ENCODE data around the gene CCL7. TPM values are rescaled to one million over a fixed set of nuclear protein-coding genes. Genes with fewer than 3 reads are reported as not detected.

CCL7 gene
- total RNA-seq, 5 donors from 2014 or later (not counting 1 experiment from before 2014, with no cell fraction given) = not detected

DNA sequence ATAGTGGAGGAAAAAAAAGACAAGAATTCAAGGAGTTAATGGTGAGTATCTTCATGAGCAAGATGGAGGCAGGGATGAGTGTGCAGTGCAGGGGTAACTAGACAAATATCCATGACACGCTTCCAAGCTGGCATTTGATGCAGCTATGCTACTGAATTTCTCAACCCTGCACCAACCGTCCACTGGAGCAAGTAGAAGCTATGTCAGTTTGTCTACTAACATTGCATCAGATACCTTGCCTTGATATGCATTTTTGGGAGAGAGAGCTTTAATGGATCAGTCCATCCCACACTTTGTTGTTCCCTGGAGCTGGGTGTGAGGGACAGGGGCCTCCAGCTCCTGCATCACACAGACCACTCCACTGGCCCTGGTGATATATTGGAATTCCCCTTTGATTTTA lies 32.0 kb downstream of the CCL7 start:
- ChIA-PET CTCF (no interaction called here), POLR2A (no interaction called here)
- no peaks in the 10 kb centered on the region for H3K4me1 ChIP-seq (ENCODE audit: control insufficient read depth in 1 of 2, extremely low read depth in 1 of 2, insufficient read depth in 2 of 2, low read length in 2 of 2)
- H3K4me1 Mint-ChIP-seq = peaks cover 0 to 2% (median 0%) of the 10 kb centered on the region in 3 donors
- no peak for ATAC-seq (replicated peaks in 1 of 4)
- H3K4me3 ChIP-seq (ENCODE audit: control insufficient read depth in 1 of 2, extremely low read depth in 1 of 2, low read length in 1 of 2) = no peak overlapping the region
- no peak overlapping the region for H3K27ac Mint-ChIP-seq
- H3K27me3 ChIP-seq (replicated peaks in 1 of 2; ENCODE audit: control insufficient read depth in 2 of 2, extremely low read depth in 1 of 2, insufficient read depth in 2 of 2, low read length in 1 of 2) = peaks cover 0 to 5% of the 10 kb centered on the region in 2 experiments
- no peak for DNase-seq
- peaks cover 0 to 4% (median 0%) of the 10 kb centered on the region in 3 donors for H3K9me3 Mint-ChIP-seq
- no peaks in the 10 kb centered on the region for H3K9me3 ChIP-seq
- peaks cover 20 to 35% of the 10 kb centered on the region in 2 donors for H3K27me3 Mint-ChIP-seq
- no peaks in the 10 kb centered on the region for H3K36me3 Mint-ChIP-seq
- no peak overlapping the region for H3K27ac ChIP-seq (ENCODE audit: low read length)
- 80% methylated on average over 1 of the region's 2 CpGs for WGBS (ENCODE audit: insufficient coverage)
- H3K36me3 ChIP-seq (ENCODE audit: control insufficient read depth in 2 of 2, extremely low read depth in 1 of 2, insufficient read depth in 1 of 2, low read length in 1 of 2) = no peaks in the 10 kb centered on the region
- no peak overlapping the region for H3K4me3 Mint-ChIP-seq

DNA sequence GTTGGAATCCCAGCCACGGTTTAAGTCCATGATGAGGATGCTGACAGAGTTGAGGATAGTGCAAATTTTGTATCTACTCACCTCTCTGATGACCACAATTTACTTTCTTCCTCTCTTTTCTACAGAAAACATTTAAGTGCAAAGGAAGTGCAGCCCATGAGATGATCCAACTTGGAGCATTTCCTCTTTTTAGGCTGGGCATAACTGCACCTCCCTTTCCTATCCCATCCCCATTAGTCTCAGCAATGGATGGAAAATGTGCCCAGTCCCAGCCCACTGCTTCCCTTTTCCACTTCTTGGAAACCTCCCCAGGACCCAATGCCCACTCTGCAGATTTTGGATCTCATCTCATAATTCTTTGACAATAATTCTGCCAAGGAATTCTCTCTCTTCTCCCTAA lies 32.6 kb downstream of the CCL7 start:
- Histone ChIP-seq H3K36me3 (ENCODE audit: control insufficient read depth in 2 of 2, extremely low read depth in 1 of 2, insufficient read depth in 1 of 2, low read length in 1 of 2) (no peaks in the 10 kb centered on the region), H3K4me1 (ENCODE audit: control insufficient read depth in 1 of 2, extremely low read depth in 1 of 2, insufficient read depth in 2 of 2, low read length in 2 of 2) (no peaks in the 10 kb centered on the region), H3K27ac (ENCODE audit: low read length) (no peak overlapping the region), H3K4me3 (ENCODE audit: control insufficient read depth in 1 of 2, extremely low read depth in 1 of 2, low read length in 1 of 2) (no peak overlapping the region), H3K9me3 (no peaks in the 10 kb centered on the region), H3K27me3 (replicated peaks in 1 of 2; ENCODE audit: control insufficient read depth in 2 of 2, extremely low read depth in 1 of 2, insufficient read depth in 2 of 2, low read length in 1 of 2) (peaks cover 0 to 5% of the 10 kb centered on the region in 2 experiments)
- Mint-ChIP-seq H3K27ac (no peak overlapping the region), H3K27me3 (peaks cover 22 to 36% of the 10 kb centered on the region in 2 donors), H3K36me3 (no peaks in the 10 kb centered on the region), H3K4me1 (peaks cover 0 to 2% (median 0%) of the 10 kb centered on the region in 3 donors), H3K9me3 (peaks cover 0 to 4% (median 0%) of the 10 kb centered on the region in 3 donors), H3K4me3 (no peak overlapping the region)
- CTCF ChIA-PET = no interaction called here
- no CpG with 5 or more reads among the region's 1 CpG for WGBS (ENCODE audit: insufficient coverage)
- POLR2A ChIA-PET = no interaction called here
- ATAC-seq (replicated peaks in 1 of 4) (no peak), DNase-seq (no peak)

DNA sequence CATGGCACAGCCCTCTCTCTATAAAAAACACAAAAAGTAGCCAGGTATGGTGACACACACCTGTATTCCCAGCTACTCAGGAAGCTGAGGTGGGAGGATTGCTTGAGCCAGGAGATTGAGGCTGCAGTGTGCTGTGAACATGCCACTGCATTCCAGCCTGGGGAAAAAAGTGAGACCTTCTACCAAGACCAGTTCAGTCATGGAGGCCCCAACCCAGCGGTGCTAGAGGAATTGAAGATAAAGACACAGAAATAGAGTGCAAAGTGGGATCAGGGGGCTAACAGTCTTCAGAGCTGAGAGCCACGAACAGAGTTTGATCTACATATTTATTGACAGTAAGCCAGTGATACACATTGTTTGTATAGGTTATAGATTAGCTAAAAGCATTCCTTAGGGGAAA lies 33.6 kb downstream of the CCL7 start:
- ChIA-PET CTCF (no interaction called here), POLR2A (no interaction called here)
- peaks cover 0 to under 1% (median 0%) of the 10 kb centered on the region in 3 donors for H3K9me3 Mint-ChIP-seq
- H3K36me3 ChIP-seq (ENCODE audit: control insufficient read depth in 2 of 2, extremely low read depth in 1 of 2, insufficient read depth in 1 of 2, low read length in 1 of 2) = no peaks in the 10 kb centered on the region
- DNase-seq (no peak), ATAC-seq (replicated peaks in 1 of 4) (no peak)
- H3K4me1 ChIP-seq (ENCODE audit: control insufficient read depth in 1 of 2, extremely low read depth in 1 of 2, insufficient read depth in 2 of 2, low read length in 2 of 2) = no peaks in the 10 kb centered on the region
- H3K27me3 ChIP-seq (replicated peaks in 1 of 2; ENCODE audit: control insufficient read depth in 2 of 2, extremely low read depth in 1 of 2, insufficient read depth in 2 of 2, low read length in 1 of 2) = peaks cover 0 to 5% of the 10 kb centered on the region in 2 experiments
- H3K27me3 Mint-ChIP-seq = peaks cover 17 to 30% of the 10 kb centered on the region in 2 donors
- H3K9me3 ChIP-seq = no peaks in the 10 kb centered on the region
- no CpG with 5 or more reads among the region's 2 CpGs for whole genome bisulfite sequencing (ENCODE audit: insufficient coverage)
- H3K4me3 Mint-ChIP-seq = no peak overlapping the region
- peaks cover 0 to under 1% (median 0%) of the 10 kb centered on the region in 3 donors for H3K4me1 Mint-ChIP-seq
- H3K4me3 ChIP-seq (ENCODE audit: control insufficient read depth in 1 of 2, extremely low read depth in 1 of 2, low read length in 1 of 2) = no peak overlapping the region
- H3K27ac Mint-ChIP-seq = no peak overlapping the region
- H3K36me3 Mint-ChIP-seq = no peaks in the 10 kb centered on the region
- no peak overlapping the region for H3K27ac ChIP-seq (ENCODE audit: low read length)

DNA sequence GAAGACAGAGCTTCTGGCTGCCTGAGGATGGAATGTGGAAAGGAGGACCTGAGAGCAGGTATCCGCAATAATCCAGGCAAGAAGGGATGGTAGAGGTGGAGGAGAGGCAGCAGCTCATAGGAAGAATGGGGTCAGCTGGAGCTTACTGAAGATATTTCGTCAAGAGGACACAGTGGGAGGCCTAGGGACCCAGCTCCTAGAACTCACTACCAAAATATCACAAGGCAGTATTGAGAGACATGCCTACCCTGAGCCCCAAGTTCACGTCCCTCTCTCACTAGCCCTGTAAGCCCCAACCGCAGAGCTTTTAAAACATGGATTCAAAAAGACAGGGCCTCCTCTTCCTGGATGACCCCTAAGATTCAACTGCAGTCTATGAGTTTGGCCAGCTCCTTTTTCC lies 35.0 kb downstream of the CCL7 start:
- Histone ChIP-seq H3K4me1 (ENCODE audit: control insufficient read depth in 1 of 2, extremely low read depth in 1 of 2, insufficient read depth in 2 of 2, low read length in 2 of 2) (no peaks in the 10 kb centered on the region), H3K9me3 (no peaks in the 10 kb centered on the region), H3K27me3 (replicated peaks in 1 of 2; ENCODE audit: control insufficient read depth in 2 of 2, extremely low read depth in 1 of 2, insufficient read depth in 2 of 2, low read length in 1 of 2) (no peaks in the 10 kb centered on the region), H3K36me3 (ENCODE audit: control insufficient read depth in 2 of 2, extremely low read depth in 1 of 2, insufficient read depth in 1 of 2, low read length in 1 of 2) (no peaks in the 10 kb centered on the region), H3K27ac (ENCODE audit: low read length) (no peak overlapping the region), H3K4me3 (ENCODE audit: control insufficient read depth in 1 of 2, extremely low read depth in 1 of 2, low read length in 1 of 2) (no peak overlapping the region)
- H3K27ac Mint-ChIP-seq = no peak overlapping the region
- no peaks in the 10 kb centered on the region for H3K36me3 Mint-ChIP-seq
- peaks cover 11 to 19% of the 10 kb centered on the region in 2 donors for H3K27me3 Mint-ChIP-seq
- WGBS (ENCODE audit: insufficient coverage) = 92% methylated on average over 3 of the region's 4 CpGs
- no peaks in the 10 kb centered on the region for H3K4me1 Mint-ChIP-seq
- ATAC-seq (replicated peaks in 1 of 4) (no peak), DNase-seq (no peak)
- no peaks in the 10 kb centered on the region for H3K9me3 Mint-ChIP-seq
- H3K4me3 Mint-ChIP-seq = no peak overlapping the region
- ChIA-PET CTCF (interaction anchor here in 1 of 2 donors (0.6 kb wide), 1 partner anchor 16 kb away, joined by 3 read pairs; no protein-coding TSS in a partner anchor), POLR2A (no interaction called here)

DNA sequence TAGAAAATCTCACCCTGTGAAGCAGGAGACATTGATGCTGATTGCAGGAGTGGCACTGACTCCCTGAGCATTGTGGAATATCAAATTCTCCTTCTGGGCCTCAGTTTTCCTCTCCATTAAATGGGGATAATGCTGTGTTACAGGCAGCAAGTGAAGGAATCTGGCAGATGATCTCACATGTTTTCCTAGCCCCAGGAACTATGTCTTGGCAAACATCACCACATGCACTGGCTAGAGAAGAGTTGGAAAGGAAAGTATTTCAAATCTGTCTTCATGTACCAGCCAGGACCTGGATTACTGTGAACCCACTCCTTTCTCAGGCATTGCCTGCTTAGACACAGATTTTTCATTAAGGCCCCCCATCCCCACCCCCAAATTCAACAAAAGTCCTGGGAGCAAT lies 35.6 kb downstream of the CCL7 start:
- Histone ChIP-seq H3K4me1 (ENCODE audit: control insufficient read depth in 1 of 2, extremely low read depth in 1 of 2, insufficient read depth in 2 of 2, low read length in 2 of 2) (no peaks in the 10 kb centered on the region), H3K27me3 (replicated peaks in 1 of 2; ENCODE audit: control insufficient read depth in 2 of 2, extremely low read depth in 1 of 2, insufficient read depth in 2 of 2, low read length in 1 of 2) (no peaks in the 10 kb centered on the region), H3K9me3 (no peaks in the 10 kb centered on the region), H3K4me3 (ENCODE audit: control insufficient read depth in 1 of 2, extremely low read depth in 1 of 2, low read length in 1 of 2) (no peak overlapping the region), H3K27ac (ENCODE audit: low read length) (no peak overlapping the region), H3K36me3 (ENCODE audit: control insufficient read depth in 2 of 2, extremely low read depth in 1 of 2, insufficient read depth in 1 of 2, low read length in 1 of 2) (no peaks in the 10 kb centered on the region)
- Mint-ChIP-seq H3K4me3 (no peak overlapping the region), H3K27me3 (peaks cover 9 to 15% of the 10 kb centered on the region in 2 donors), H3K9me3 (no peaks in the 10 kb centered on the region), H3K36me3 (no peaks in the 10 kb centered on the region), H3K27ac (no peak overlapping the region), H3K4me1 (no peaks in the 10 kb centered on the region)
- ATAC-seq (replicated peaks in 1 of 4) (no peak), DNase-seq (no peak)
- POLR2A ChIA-PET = no interaction called here
- CTCF ChIA-PET = no interaction called here

DNA sequence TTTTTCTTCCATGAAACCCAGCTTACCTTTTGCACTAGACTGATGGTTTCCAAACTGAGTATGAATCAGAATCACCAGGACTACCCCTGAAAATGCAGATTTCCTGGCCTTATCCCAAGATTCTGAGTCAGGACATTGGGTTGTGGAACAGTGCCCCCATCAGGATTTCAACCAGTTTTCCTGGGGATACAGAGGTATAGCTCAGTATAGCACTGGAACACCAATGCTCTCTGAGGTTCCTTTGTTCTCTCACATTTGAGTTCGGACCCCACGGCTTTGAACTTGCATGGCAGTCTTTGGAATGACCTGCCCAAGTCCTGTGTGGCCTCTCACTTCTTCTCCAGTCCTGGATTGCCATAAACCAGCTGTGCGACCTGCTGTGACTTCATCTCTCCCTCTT lies 36.4 kb downstream of the CCL7 start:
- ChIA-PET POLR2A (no interaction called here), CTCF (no interaction called here)
- no peak overlapping the region for H3K27ac Mint-ChIP-seq
- Histone ChIP-seq H3K4me1 (ENCODE audit: control insufficient read depth in 1 of 2, extremely low read depth in 1 of 2, insufficient read depth in 2 of 2, low read length in 2 of 2) (no peaks in the 10 kb centered on the region), H3K9me3 (no peaks in the 10 kb centered on the region), H3K4me3 (ENCODE audit: control insufficient read depth in 1 of 2, extremely low read depth in 1 of 2, low read length in 1 of 2) (no peak overlapping the region), H3K27ac (ENCODE audit: low read length) (no peak overlapping the region), H3K27me3 (replicated peaks in 1 of 2; ENCODE audit: control insufficient read depth in 2 of 2, extremely low read depth in 1 of 2, insufficient read depth in 2 of 2, low read length in 1 of 2) (no peaks in the 10 kb centered on the region), H3K36me3 (ENCODE audit: control insufficient read depth in 2 of 2, extremely low read depth in 1 of 2, insufficient read depth in 1 of 2, low read length in 1 of 2) (no peaks in the 10 kb centered on the region)
- peaks cover 5 to 16% of the 10 kb centered on the region in 2 donors for H3K27me3 Mint-ChIP-seq
- H3K4me3 Mint-ChIP-seq = no peak overlapping the region
- H3K4me1 Mint-ChIP-seq = no peaks in the 10 kb centered on the region
- 52% methylated on average over 2 of the region's 3 CpGs for WGBS (ENCODE audit: insufficient coverage)
- DNase-seq (no peak), ATAC-seq (replicated peaks in 1 of 4) (no peak)
- no peaks in the 10 kb centered on the region for H3K36me3 Mint-ChIP-seq
- no peaks in the 10 kb centered on the region for H3K9me3 Mint-ChIP-seq

DNA sequence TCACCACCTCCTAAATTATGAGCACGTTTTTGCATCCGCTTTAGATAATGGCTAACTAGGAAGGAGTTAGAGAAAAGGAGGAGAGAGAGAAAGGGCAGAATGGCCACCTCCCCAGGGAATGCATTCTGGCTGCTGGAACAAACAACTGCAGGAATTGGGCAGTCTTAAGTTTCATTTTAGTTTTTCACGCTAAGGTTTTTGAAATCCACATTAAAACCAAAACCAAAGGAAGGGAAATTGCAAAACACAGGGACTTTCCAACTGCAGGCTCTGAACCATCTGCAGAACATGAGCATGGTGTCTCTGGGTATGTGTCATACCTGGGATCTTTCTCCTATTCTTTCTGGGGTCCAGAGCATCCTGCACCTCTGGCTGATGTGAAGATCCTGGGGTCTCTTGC lies 37.1 kb downstream of the CCL7 start:
- no peak for DNase-seq
- H3K9me3 Mint-ChIP-seq = no peaks in the 10 kb centered on the region

More for the DNA sequence above, 37.1 kb downstream of the CCL7 start:
- H3K4me3 ChIP-seq (ENCODE audit: control insufficient read depth in 1 of 2, extremely low read depth in 1 of 2, low read length in 1 of 2) = no peak overlapping the region
- no peaks in the 10 kb centered on the region for H3K9me3 ChIP-seq
- CTCF ChIA-PET = no interaction called here
- Mint-ChIP-seq H3K27ac (no peak overlapping the region), H3K27me3 (peaks cover 6 to 16% of the 10 kb centered on the region in 2 donors), H3K4me3 (no peak overlapping the region), H3K4me1 (no peaks in the 10 kb centered on the region), H3K36me3 (no peaks in the 10 kb centered on the region)
- no peaks in the 10 kb centered on the region for H3K36me3 ChIP-seq (ENCODE audit: control insufficient read depth in 2 of 2, extremely low read depth in 1 of 2, insufficient read depth in 1 of 2, low read length in 1 of 2)
- POLR2A ChIA-PET = no interaction called here
- no CpG with 5 or more reads among the region's 3 CpGs for WGBS (ENCODE audit: insufficient coverage)
- no peak overlapping the region for H3K27ac ChIP-seq (ENCODE audit: low read length)
- no peaks in the 10 kb centered on the region for H3K27me3 ChIP-seq (replicated peaks in 1 of 2; ENCODE audit: control insufficient read depth in 2 of 2, extremely low read depth in 1 of 2, insufficient read depth in 2 of 2, low read length in 1 of 2)
- ATAC-seq (replicated peaks in 1 of 4) = no peak
- H3K4me1 ChIP-seq (ENCODE audit: control insufficient read depth in 1 of 2, extremely low read depth in 1 of 2, insufficient read depth in 2 of 2, low read length in 2 of 2) = no peaks in the 10 kb centered on the region

Measured in T-cell (primary cell).